ENCODE measurements around the gene TOX2. TPM values are rescaled to one million over a fixed set of nuclear protein-coding genes. Genes with fewer than 3 reads are reported as not detected.

Gene TOX2
- total RNA-seq, 1 donor from 2014 or later = 4.7 TPM

DNA sequence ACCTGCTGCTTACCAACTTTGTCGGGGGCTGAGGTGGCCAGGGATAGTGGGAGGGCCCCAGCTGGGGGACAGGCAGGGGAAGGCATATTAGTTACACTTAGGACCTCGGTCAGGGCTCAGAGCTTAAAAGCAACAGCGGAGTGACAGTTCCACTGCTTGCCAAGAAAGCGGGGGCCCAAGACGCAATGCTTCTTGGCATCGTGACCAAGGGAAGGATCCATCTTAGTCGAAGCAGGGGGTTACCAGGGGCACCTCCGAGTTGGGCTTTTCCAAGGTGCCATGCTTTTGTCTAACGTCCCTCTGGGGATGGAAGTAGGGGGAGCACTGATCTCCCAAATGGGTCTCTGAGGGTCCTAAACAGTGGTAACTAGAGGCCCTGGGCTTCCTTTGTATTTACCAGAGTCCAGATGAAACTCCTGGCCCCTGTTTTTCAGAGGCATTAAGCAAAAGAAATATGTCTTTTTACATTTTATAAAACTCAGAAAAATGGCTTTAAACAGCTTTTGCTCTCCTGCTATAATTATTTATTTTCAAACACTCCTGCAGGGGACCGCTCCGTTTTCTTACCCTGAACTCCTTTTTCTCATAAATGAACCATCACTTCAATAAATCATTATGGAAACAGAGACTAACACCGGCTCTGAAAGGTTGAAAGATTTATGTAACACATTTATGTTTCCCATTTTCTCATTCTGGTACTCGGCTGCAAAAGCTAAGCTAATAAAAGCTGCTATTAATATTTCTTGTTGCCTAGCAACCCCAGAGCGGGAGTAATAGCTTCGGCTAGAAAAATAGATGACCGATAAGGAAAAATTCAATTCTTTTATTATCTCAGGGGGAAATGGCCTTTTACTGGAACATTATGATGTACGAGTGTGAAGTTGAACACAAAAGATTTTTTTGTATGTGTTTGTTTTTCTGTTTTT lies 100.4 kb downstream of the TOX2 start:
- no peak for DNase-seq (ENCODE audit: extremely low spot score, unreplicated experiment)
- Mint-ChIP-seq H3K4me3 (no peak overlapping the region), H3K27me3 (peaks cover 20% of the 10 kb centered on the region), H3K9me3 (no peaks in the 10 kb centered on the region), H3K4me1 (ENCODE audit: unreplicated experiment) (peaks cover 20% of the 10 kb centered on the region), H3K27ac (no peak overlapping the region), H3K36me3 (no peaks in the 10 kb centered on the region)
- TF ChIP-seq, protein P1, sequence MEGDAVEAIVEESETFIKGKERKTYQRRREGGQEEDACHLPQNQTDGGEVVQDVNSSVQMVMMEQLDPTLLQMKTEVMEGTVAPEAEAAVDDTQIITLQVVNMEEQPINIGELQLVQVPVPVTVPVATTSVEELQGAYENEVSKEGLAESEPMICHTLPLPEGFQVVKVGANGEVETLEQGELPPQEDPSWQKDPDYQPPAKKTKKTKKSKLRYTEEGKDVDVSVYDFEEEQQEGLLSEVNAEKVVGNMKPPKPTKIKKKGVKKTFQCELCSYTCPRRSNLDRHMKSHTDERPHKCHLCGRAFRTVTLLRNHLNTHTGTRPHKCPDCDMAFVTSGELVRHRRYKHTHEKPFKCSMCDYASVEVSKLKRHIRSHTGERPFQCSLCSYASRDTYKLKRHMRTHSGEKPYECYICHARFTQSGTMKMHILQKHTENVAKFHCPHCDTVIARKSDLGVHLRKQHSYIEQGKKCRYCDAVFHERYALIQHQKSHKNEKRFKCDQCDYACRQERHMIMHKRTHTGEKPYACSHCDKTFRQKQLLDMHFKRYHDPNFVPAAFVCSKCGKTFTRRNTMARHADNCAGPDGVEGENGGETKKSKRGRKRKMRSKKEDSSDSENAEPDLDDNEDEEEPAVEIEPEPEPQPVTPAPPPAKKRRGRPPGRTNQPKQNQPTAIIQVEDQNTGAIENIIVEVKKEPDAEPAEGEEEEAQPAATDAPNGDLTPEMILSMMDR (conservative IDR thresholded peaks at IDR 0.05) = no peak

DNA sequence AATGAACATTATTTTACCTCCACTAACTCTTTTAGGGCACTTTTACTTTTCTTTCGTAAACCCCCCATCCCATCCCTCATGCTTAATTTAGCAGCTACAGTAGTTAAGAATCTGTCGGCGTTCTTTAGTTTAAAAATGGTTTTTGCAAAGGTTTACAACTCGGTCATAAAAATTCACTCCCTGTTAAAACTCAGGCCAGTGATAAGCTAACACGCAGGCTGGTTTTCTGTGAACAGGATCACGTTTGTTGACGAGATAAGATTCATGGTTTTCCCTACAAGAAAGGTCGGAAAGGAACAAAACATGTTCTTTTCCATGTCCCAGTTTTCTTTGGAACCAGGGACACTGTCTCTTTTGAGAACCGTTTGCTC lies 101.1 kb downstream of the TOX2 start:
- peaks cover 20% of the 10 kb centered on the region for H3K4me1 Mint-ChIP-seq (ENCODE audit: unreplicated experiment)
- no peak overlapping the region for H3K27ac Mint-ChIP-seq
- DNase-seq (ENCODE audit: extremely low spot score, unreplicated experiment) = no peak
- TF ChIP-seq, protein P1 (conservative IDR thresholded peaks at IDR 0.05) = no peak
- H3K27me3 Mint-ChIP-seq = peaks cover 21% of the 10 kb centered on the region
- no peak overlapping the region for H3K4me3 Mint-ChIP-seq
- no peaks in the 10 kb centered on the region for H3K9me3 Mint-ChIP-seq
- no peaks in the 10 kb centered on the region for H3K36me3 Mint-ChIP-seq

DNA sequence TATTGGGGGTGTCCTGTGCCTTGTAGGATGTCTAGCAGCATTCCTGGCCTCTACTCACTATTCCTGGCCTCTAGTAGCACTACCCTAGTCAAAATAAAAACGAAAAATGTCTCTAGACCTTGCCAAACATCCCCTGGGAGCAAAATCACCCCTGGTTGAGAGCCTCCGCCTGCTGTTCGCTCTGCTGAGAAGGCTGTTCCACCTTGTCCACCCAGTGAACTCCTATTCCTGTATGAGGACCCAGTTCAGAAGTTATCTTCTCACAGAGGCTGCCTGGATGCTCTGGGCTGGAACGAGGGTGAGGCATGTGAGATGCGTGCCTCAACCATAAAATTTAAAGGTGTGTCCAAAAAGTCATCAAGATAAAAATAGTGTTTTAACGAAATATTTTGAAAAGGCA lies 101.9 kb downstream of the TOX2 start:
- Mint-ChIP-seq H3K36me3 (no peaks in the 10 kb centered on the region), H3K27ac (no peak overlapping the region), H3K27me3 (peaks cover 16% of the 10 kb centered on the region), H3K4me1 (ENCODE audit: unreplicated experiment) (peaks cover 20% of the 10 kb centered on the region), H3K4me3 (no peak overlapping the region), H3K9me3 (no peaks in the 10 kb centered on the region)
- TF ChIP-seq, protein P1 (conservative IDR thresholded peaks at IDR 0.05) = no peak
- no peak for DNase-seq (ENCODE audit: extremely low spot score, unreplicated experiment)

DNA sequence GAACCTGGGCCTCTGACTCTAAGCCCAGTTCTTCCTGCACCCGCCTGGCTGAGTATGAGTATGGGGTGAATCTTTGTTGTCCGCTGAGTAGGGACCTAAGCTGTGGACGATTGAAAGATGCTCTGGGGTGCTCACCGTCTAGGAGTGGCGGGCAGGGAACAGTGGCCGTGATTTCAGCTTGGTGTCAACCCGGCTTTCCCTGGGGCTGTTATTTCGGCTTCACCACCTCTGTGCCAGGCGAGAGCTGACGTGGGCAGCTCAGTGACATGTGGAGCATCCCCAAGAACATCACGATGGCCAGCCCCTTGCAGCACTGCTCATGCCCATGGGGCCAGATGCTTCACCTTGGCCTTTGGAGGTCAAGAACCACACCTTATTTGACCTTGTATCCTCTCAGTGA lies 102.6 kb downstream of the TOX2 start:
- no peak for DNase-seq (ENCODE audit: extremely low spot score, unreplicated experiment)
- Mint-ChIP-seq H3K36me3 (no peaks in the 10 kb centered on the region), H3K9me3 (no peaks in the 10 kb centered on the region), H3K27ac (no peak overlapping the region), H3K4me3 (no peak overlapping the region), H3K27me3 (peaks cover 12% of the 10 kb centered on the region), H3K4me1 (ENCODE audit: unreplicated experiment) (peaks cover 20% of the 10 kb centered on the region)
- TF ChIP-seq, protein P1 (conservative IDR thresholded peaks at IDR 0.05) = no peak

DNA sequence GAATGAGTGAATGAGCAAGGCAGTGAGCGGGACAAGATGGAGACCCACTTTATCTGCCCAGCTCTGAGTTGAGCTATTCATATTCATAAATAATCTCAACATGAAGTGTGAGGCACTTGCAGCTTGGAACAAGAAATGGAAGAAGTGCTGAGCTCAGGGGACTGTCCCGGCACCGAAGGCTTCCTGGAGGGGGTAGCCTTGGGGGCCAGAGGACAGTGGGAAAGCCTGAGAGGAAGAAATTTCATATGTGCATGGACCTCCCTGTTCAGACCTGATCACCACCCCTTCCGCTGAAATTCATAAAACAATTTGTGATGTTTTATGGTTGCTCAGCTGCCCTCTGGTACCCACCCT lies 103.2 kb downstream of the TOX2 start:
- TF ChIP-seq, protein P1 (conservative IDR thresholded peaks at IDR 0.05) = no peak
- Mint-ChIP-seq H3K4me1 (ENCODE audit: unreplicated experiment) (peaks cover 20% of the 10 kb centered on the region), H3K36me3 (no peaks in the 10 kb centered on the region), H3K27me3 (peaks cover 12% of the 10 kb centered on the region), H3K4me3 (no peak overlapping the region), H3K9me3 (no peaks in the 10 kb centered on the region), H3K27ac (no peak overlapping the region)
- DNase-seq (ENCODE audit: extremely low spot score, unreplicated experiment) = no peak
